Limb (tissue), 2 donors: ENCODE results near the gene NABP2.
A peak's percentile ranks its signal among the peaks of the same experiment; 100 is the strongest.
"Not testable (repeated sequence)": the region's sequence is repeated elsewhere in the genome, so short reads cannot be mapped to it uniquely, and the experiment has no call there.

Source experiments
- DNase-seq, 2 donors: peaks; one replicate each; pipeline ENCODE4 v3.0.0-alpha.2; 2016; ENCODE audit errors: extremely low spot score in 2 of 2

The NABP2 gene

GRCh38 chr12:56243731-56244181, 19.6 kb downstream of the NABP2 start:
- no peak for DNase-seq

- no peak for DNase-seq
Observed at GRCh38 chr12:56244494-56244893, 20.4 kb downstream of the NABP2 start.

- no peak for DNase-seq
Observed at GRCh38 chr12:56247923-56248322, 23.8 kb downstream of the NABP2 start.

GRCh38 chr12:56248711-56249110, 24.6 kb downstream of the NABP2 start:
- no peak for DNase-seq

GRCh38 chr12:56252649-56253048, 28.5 kb downstream of the NABP2 start:
- no peak for DNase-seq

GRCh38 chr12:56253091-56253490, 28.9 kb downstream of the NABP2 start:
- DNase-seq: no peak

GRCh38 chr12:56255671-56256070, 31.5 kb downstream of the NABP2 start:
- DNase-seq: no peak

GRCh38 chr12:56256326-56256960, 32.3 kb downstream of the NABP2 start:
- no peak for DNase-seq

GRCh38 chr12:56257071-56257470, 32.9 kb downstream of the NABP2 start:
- no peak for DNase-seq

GRCh38 chr12:56257491-56258067, 33.4 kb downstream of the NABP2 start:
- DNase-seq: peak in 1 of 2 donors; percentile 59

GRCh38 chr12:56258068-56258819, 34.1 kb downstream of the NABP2 start, which contains the start of gene ANKRD52:
Gene ANKRD52, minus strand, starts transcription at chr12:56258384. Its CDS starts 115 bp downstream, at chr12:56258269.
- DNase-seq: peak; percentile 83 to 90

- DNase-seq: no peak
Observed at GRCh38 chr12:56258820-56259183, 34.7 kb downstream of the NABP2 start.

GRCh38 chr12:56260380-56260779, 36.2 kb downstream of the NABP2 start:
- no peak for DNase-seq

- no peak for DNase-seq
Observed at GRCh38 chr12:56260921-56261320, 36.8 kb downstream of the NABP2 start.

- no peak for DNase-seq
Observed at GRCh38 chr12:56261503-56262232, 37.5 kb downstream of the NABP2 start.

GRCh38 chr12:56262955-56263354, 38.8 kb downstream of the NABP2 start:
- not testable (repeated sequence) for DNase-seq

GRCh38 chr12:56266068-56266692, 42.0 kb downstream of the NABP2 start:
- not testable (repeated sequence) for DNase-seq

GRCh38 chr12:56266693-56267442, 42.7 kb downstream of the NABP2 start, which contains the start of gene COQ10A:
Gene COQ10A, plus strand, starts transcription at chr12:56266942. Its CDS starts 177 bp downstream, at chr12:56267119.
- DNase-seq: peak; percentile 88 to 91

- DNase-seq: no peak
Observed at GRCh38 chr12:56267443-56268071, 43.4 kb downstream of the NABP2 start.

GRCh38 chr12:56271031-56271430, 46.9 kb downstream of the NABP2 start:
- no peak for DNase-seq
